DOHH2 (cell line): Measurements from ENCODE around the gene SIMC1.
"Not testable (repeated sequence)": the region's sequence is repeated elsewhere in the genome, so short reads cannot be mapped to it uniquely, and the experiment has no call there.

Source experiments
- EZH2phosphoT487 ChIP-seq: fragments of 200-600 bp; sonication (generic); IDR thresholded peaks from 2 replicates; pipeline ENCODE4 v1.6.1; 2017; ENCODE audit warnings: borderline replicate concordance, mild to moderate bottlenecking, antibody characterized with exemption, low read length, moderate library complexity, mixed read lengths
- TF ChIP-seq, protein P1 (sequence below): fragments of 200-600 bp; sonication (generic); IDR thresholded peaks from one replicate; pipeline ENCODE4 v1.5.1; 2014; ENCODE audit warnings: antibody characterized with exemption, mild to moderate bottlenecking, low read depth, low read length; ENCODE audit not compliant: poor library complexity, severe bottlenecking

DNA sequence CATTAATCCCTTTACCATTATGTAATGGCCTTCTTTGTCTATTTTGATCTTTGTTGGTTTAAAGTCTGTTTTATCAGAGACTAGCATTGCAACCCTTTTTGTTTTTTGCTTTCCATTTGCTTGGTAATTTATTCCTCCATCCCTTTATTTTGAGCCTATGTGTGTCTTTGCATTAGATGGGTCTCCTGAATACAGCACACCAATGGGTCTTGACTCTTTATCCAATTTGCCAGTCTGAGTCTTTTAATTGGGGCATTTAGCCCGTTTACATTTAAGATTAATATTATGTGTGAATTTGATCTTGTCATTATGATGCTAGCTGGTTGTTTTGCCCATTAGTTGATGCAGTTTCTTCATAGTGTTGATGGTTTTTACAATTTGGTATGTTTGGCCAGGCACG lies 12.5 kb downstream of the SIMC1 start:
- TF ChIP-seq, protein P1, sequence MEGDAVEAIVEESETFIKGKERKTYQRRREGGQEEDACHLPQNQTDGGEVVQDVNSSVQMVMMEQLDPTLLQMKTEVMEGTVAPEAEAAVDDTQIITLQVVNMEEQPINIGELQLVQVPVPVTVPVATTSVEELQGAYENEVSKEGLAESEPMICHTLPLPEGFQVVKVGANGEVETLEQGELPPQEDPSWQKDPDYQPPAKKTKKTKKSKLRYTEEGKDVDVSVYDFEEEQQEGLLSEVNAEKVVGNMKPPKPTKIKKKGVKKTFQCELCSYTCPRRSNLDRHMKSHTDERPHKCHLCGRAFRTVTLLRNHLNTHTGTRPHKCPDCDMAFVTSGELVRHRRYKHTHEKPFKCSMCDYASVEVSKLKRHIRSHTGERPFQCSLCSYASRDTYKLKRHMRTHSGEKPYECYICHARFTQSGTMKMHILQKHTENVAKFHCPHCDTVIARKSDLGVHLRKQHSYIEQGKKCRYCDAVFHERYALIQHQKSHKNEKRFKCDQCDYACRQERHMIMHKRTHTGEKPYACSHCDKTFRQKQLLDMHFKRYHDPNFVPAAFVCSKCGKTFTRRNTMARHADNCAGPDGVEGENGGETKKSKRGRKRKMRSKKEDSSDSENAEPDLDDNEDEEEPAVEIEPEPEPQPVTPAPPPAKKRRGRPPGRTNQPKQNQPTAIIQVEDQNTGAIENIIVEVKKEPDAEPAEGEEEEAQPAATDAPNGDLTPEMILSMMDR, result not testable (repeated sequence)
- TF ChIP-seq EZH2phosphoT487, result not testable (repeated sequence)
